Neural progenitor cell (in vitro differentiated cells): Measurements from ENCODE around the gene HECTD2. TPM values are rescaled to one million over a fixed set of nuclear protein-coding genes. Genes with fewer than 3 reads are reported as not detected.

ENCODE experiments used
- DNase-seq: peaks from one replicate; pipeline ENCODE4 v3.0.0-alpha.2; 2016; ENCODE audit warnings: low spot score
- H2AFZ ChIP-seq: fragments of 200-600 bp; sonication (generic); replicated peaks from 2 replicates; pipeline ENCODE4 v1.6.1; 2016; ENCODE audit warnings: antibody characterized with exemption
- H3F3A ChIP-seq: fragments of 200-600 bp; sonication (generic); 2 replicates; pipeline ENCODE4 v1.6.1; 2016; ENCODE audit warnings: antibody characterized with exemption, low read depth
- H3K27ac ChIP-seq: fragments of 200-600 bp; sonication (generic); 2 replicates; pipeline ENCODE4 v1.5.1; 2016; ENCODE audit warnings: mild to moderate bottlenecking
- H3K27me3 ChIP-seq: fragments of 200-600 bp; sonication (generic); 2 replicates; pipeline ENCODE4 v1.6.1; 2016; ENCODE audit warnings: mild to moderate bottlenecking, moderate library complexity
- H3K36me3 ChIP-seq: fragments of 200-600 bp; sonication (generic); 2 replicates; pipeline ENCODE4 v1.5.1; 2016
- H3K4me1 ChIP-seq: fragments of 200-600 bp; sonication (generic); 2 replicates; pipeline ENCODE4 v1.6.1; 2016; ENCODE audit warnings: mixed run types
- H3K4me2 ChIP-seq: fragments of 200-600 bp; sonication (generic); 2 replicates; pipeline ENCODE4 v1.6.1; 2016
- H3K4me3 ChIP-seq: fragments of 200-600 bp; sonication (generic); 2 replicates; pipeline ENCODE4 v1.5.1; 2016
- H3K79me2 ChIP-seq: fragments of 200-600 bp; sonication (generic); 2 replicates; pipeline ENCODE4 v1.6.1; 2016; ENCODE audit warnings: low read depth
- H3K9ac ChIP-seq: fragments of 200-600 bp; sonication (generic); 2 replicates; pipeline ENCODE4 v1.6.1; 2016
- H3K9me3 ChIP-seq: fragments of 200-600 bp; sonication (generic); 2 replicates; pipeline ENCODE4 v1.5.1; 2016; ENCODE audit warnings: low read depth
- H4K20me1 ChIP-seq: fragments of 200-600 bp; sonication (generic); 2 replicates; pipeline ENCODE4 v1.6.1; 2016; ENCODE audit warnings: low read depth
- H3K27ac Mint-ChIP-seq: 3 replicates; pipeline ENCODE4 v1.8.0; 2021; ENCODE audit warnings: mixed read lengths
- H3K27me3 Mint-ChIP-seq: 2 replicates; pipeline ENCODE4 v1.8.0; 2022; ENCODE audit warnings: low read depth, mild to moderate bottlenecking, inconsistent platforms, moderate library complexity, mixed read lengths; ENCODE audit not compliant: insufficient read depth
- H3K36me3 Mint-ChIP-seq: 3 replicates; pipeline ENCODE4 v1.8.0; 2021; ENCODE audit warnings: mixed read lengths
- H3K4me1 Mint-ChIP-seq: 3 replicates; pipeline ENCODE4 v1.8.0; 2021; ENCODE audit warnings: mixed read lengths
- H3K4me3 Mint-ChIP-seq: 3 replicates; pipeline ENCODE4 v1.8.0; 2021; ENCODE audit warnings: mild to moderate bottlenecking, moderate library complexity, mixed read lengths
- H3K9me3 Mint-ChIP-seq: 3 replicates; pipeline ENCODE4 v1.8.0; 2020; ENCODE audit warnings: mixed read lengths
- EZH2 ChIP-seq: fragments of 200-600 bp; sonication (generic); IDR thresholded peaks from 2 replicates; pipeline ENCODE4 v1.6.1; 2017; ENCODE audit warnings: antibody characterized with exemption, mild to moderate bottlenecking, moderate library complexity
- EZH2phosphoT487 ChIP-seq: fragments of 200-600 bp; sonication (generic); IDR thresholded peaks from 2 replicates; pipeline ENCODE4 v1.6.1; 2017; ENCODE audit warnings: antibody characterized with exemption
- total RNA-seq: library from RNA; depleted of rRNA; stranded (reverse); fragments of >200 nt; gene quantifications from 2 replicates; pipeline ENCODE4 v1.2.3, GENCODE V29; 2015; ENCODE audit warnings: low replicate concordance
- TF ChIP-seq, protein P1 (sequence below): fragments of 200-600 bp; sonication (generic); IDR thresholded peaks from 2 replicates; pipeline ENCODE4 v1.5.1; 2017; ENCODE audit warnings: antibody characterized with exemption, mild to moderate bottlenecking

HECTD2 gene
- total RNA-seq, 1 donor from 2014 or later: 51.5 TPM

DNA sequence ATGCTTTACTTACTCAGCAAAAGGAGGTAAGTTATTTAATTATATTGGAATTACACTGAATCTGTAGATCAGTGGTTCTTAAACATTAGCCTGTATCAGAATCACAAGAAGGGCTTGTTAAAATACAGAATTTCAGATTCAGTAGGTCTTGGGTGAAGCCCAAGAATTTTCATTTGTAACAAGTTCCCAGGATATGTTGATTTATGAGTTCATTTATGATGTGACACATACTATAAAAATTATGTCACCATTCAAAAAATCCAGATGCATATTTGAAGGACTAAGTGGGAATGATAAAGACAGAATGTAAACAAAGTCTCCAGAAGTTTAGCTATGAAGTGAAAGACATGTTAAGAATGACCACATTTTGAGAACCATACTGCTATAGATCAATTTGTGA, 52.3 kb downstream of the HECTD2 start:
- Histone ChIP-seq H3K9me3 (no peaks in the 10 kb centered on the region), H2AFZ (no peak overlapping the region), H3K4me3 (no peak overlapping the region), H3K79me2 (no peaks in the 10 kb centered on the region), H3K36me3 (peaks cover 36% of the 10 kb centered on the region), H3K9ac (no peak overlapping the region), H3K27ac (no peak overlapping the region), H3K27me3 (no peaks in the 10 kb centered on the region), H3K4me2 (no peak overlapping the region), H3F3A (no peaks in the 10 kb centered on the region), H3K4me1 (no peaks in the 10 kb centered on the region), H4K20me1 (no peaks in the 10 kb centered on the region)
- no peaks in the 10 kb centered on the region for H3K4me1 Mint-ChIP-seq
- no peak overlapping the region for H3K27ac Mint-ChIP-seq
- peaks cover 19% of the 10 kb centered on the region for H3K9me3 Mint-ChIP-seq
- no peak for TF ChIP-seq EZH2
- no peak for TF ChIP-seq EZH2phosphoT487
- H3K4me3 Mint-ChIP-seq: no peak overlapping the region
- DNase-seq: no peak
- peaks cover 66% of the 10 kb centered on the region for H3K36me3 Mint-ChIP-seq
- no peaks in the 10 kb centered on the region for H3K27me3 Mint-ChIP-seq

DNA sequence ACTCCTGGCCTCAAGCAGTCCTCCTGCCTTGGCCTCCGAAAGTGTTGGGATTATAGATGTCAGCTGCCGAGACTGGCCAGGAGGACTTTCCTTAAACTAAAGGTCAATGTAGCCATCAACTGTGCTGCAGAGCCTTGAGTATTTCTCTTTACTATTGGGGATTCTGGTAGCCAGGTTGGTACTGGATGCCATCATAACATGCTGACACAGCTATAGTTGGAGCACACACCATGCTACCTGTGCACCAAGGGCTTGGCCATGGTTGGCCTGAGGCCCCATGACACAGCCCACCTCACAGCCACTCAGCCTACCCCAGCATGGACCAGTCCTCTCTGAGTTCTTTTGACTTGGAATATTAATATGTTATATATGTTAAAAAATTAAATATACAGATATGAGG, 54.4 kb downstream of the HECTD2 start:
- H3K9me3 ChIP-seq: no peaks in the 10 kb centered on the region
- H3K4me3 Mint-ChIP-seq: no peak overlapping the region
- no peak overlapping the region for H3K9ac ChIP-seq
- H3K9me3 Mint-ChIP-seq: peaks cover 34% of the 10 kb centered on the region
- H3K4me1 ChIP-seq: no peaks in the 10 kb centered on the region
- H3K27me3 Mint-ChIP-seq: no peaks in the 10 kb centered on the region
- no peak for DNase-seq
- peaks cover 76% of the 10 kb centered on the region for H3K36me3 Mint-ChIP-seq
- no peaks in the 10 kb centered on the region for H4K20me1 ChIP-seq
- no peaks in the 10 kb centered on the region for H3K79me2 ChIP-seq
- H3K4me1 Mint-ChIP-seq: no peaks in the 10 kb centered on the region
- H3K27ac Mint-ChIP-seq: no peak overlapping the region
- H2AFZ ChIP-seq: no peak overlapping the region
- H3F3A ChIP-seq: no peaks in the 10 kb centered on the region
- TF ChIP-seq EZH2: no peak
- TF ChIP-seq, protein P1, sequence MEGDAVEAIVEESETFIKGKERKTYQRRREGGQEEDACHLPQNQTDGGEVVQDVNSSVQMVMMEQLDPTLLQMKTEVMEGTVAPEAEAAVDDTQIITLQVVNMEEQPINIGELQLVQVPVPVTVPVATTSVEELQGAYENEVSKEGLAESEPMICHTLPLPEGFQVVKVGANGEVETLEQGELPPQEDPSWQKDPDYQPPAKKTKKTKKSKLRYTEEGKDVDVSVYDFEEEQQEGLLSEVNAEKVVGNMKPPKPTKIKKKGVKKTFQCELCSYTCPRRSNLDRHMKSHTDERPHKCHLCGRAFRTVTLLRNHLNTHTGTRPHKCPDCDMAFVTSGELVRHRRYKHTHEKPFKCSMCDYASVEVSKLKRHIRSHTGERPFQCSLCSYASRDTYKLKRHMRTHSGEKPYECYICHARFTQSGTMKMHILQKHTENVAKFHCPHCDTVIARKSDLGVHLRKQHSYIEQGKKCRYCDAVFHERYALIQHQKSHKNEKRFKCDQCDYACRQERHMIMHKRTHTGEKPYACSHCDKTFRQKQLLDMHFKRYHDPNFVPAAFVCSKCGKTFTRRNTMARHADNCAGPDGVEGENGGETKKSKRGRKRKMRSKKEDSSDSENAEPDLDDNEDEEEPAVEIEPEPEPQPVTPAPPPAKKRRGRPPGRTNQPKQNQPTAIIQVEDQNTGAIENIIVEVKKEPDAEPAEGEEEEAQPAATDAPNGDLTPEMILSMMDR: no peak
- TF ChIP-seq EZH2phosphoT487: no peak
- no peaks in the 10 kb centered on the region for H3K27me3 ChIP-seq
- H3K27ac ChIP-seq: no peak overlapping the region
- H3K4me3 ChIP-seq: no peak overlapping the region
- no peak overlapping the region for H3K4me2 ChIP-seq
- peaks cover 36% of the 10 kb centered on the region for H3K36me3 ChIP-seq

DNA sequence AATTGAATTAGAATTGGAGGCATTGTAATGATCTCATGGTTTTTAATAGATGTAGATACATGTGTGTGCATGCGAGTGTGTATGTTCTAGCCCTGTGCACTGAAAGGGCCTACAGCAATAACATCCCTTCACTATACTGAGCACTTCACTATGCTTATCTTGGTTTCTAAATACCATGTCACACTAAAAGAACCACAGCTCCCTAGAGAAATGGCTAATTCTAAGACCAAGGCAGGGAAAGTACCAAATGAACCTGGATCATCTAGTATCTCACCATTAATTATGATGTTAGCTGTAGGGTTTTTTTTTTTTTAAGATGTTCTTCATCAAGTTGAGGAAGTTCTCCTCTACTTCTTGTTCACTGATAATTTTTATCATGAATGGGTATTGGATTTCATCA, 55.1 kb downstream of the HECTD2 start:
- Histone ChIP-seq H3K4me1 (no peaks in the 10 kb centered on the region), H3K79me2 (no peaks in the 10 kb centered on the region), H3F3A (no peaks in the 10 kb centered on the region), H3K36me3 (peaks cover 35% of the 10 kb centered on the region), H3K4me2 (no peak overlapping the region), H3K9ac (no peak overlapping the region), H4K20me1 (no peaks in the 10 kb centered on the region), H3K9me3 (no peaks in the 10 kb centered on the region), H3K4me3 (no peak overlapping the region), H3K27me3 (no peaks in the 10 kb centered on the region), H2AFZ (no peak overlapping the region), H3K27ac (no peak overlapping the region)
- H3K4me3 Mint-ChIP-seq: no peak overlapping the region
- peaks cover 42% of the 10 kb centered on the region for H3K9me3 Mint-ChIP-seq
- no peak overlapping the region for H3K27ac Mint-ChIP-seq
- TF ChIP-seq EZH2phosphoT487: no peak
- TF ChIP-seq, protein P1: no peak
- H3K27me3 Mint-ChIP-seq: peaks cover 2% of the 10 kb centered on the region
- H3K36me3 Mint-ChIP-seq: peaks cover 80% of the 10 kb centered on the region
- no peak for DNase-seq
- no peaks in the 10 kb centered on the region for H3K4me1 Mint-ChIP-seq

DNA sequence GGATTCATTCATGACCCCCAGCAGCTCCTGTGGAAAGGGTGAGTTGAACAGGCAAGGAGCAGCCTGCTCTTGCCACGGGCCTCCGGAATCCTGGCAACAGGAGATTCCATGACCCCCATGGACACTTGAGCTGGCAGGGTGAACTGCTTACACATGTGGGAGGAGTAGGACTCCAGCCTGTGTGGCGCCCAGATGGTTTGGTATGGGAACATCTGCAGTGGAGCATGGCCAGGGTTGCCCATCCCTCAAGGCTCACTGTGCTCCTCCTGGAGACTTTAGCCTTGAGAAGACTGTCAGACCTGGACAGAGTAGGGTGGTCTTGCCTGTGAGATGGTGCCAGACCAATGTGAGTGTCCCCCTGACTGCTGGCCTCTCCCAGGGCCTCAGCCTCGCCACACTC, 57.0 kb downstream of the HECTD2 start:
- TF ChIP-seq EZH2phosphoT487 (no peak), EZH2 (no peak)
- TF ChIP-seq, protein P1: no peak
- DNase-seq: no peak
- Mint-ChIP-seq H3K4me1 (no peaks in the 10 kb centered on the region), H3K36me3 (peaks cover 77% of the 10 kb centered on the region), H3K27ac (no peak overlapping the region), H3K9me3 (peaks cover 55% of the 10 kb centered on the region), H3K4me3 (no peak overlapping the region), H3K27me3 (peaks cover 2% of the 10 kb centered on the region)
- Histone ChIP-seq H3K27ac (no peak overlapping the region), H3K36me3 (peaks cover 29% of the 10 kb centered on the region), H3K4me2 (no peak overlapping the region), H3K4me3 (no peak overlapping the region), H4K20me1 (no peaks in the 10 kb centered on the region), H3K4me1 (no peaks in the 10 kb centered on the region), H3K9ac (no peak overlapping the region), H3K79me2 (no peaks in the 10 kb centered on the region), H3K27me3 (no peaks in the 10 kb centered on the region), H3K9me3 (no peaks in the 10 kb centered on the region), H3F3A (no peaks in the 10 kb centered on the region), H2AFZ (no peak overlapping the region)
